Heart left ventricle (tissue), 13 donors: ENCODE data around the gene MACC1.

Source experiments
- POLR2A ChIP-seq, 2 donors: fragments of 450-650 bp; IDR thresholded peaks; one replicate each; pipeline ENCODE4 v1.6.1; 2017; ENCODE audit warnings: antibody characterized with exemption in 2 of 2, mild to moderate bottlenecking in 2 of 2, moderate library complexity in 2 of 2
- TF ChIP-seq, protein P1 (sequence below), 12 donors: fragments of 200-600 bp; sonication (generic) in 4 of 12; IDR thresholded peaks; one replicate each; pipeline versions ENCODE4 v1.5.0 to v1.8.0; 2018 to 2022; ENCODE audit warnings: antibody characterized with exemption in 12 of 12, mild to moderate bottlenecking in 5 of 12
- donor health status: ischemic (EF 13 %, LVEDD 7.1; RV severe dilation, severe dysfunction).
- donor health status: DM: no; HTN: yes; CAD: no.
- donor health status: DM: no; HTN: no; CAD: no.
- donor health status: ischemic (EF 25% LVEDD 6.9; RV normal size, moderate dysfunction).
- donor health status: ischemic (EF 25% LVEDD 5.7; RV mildly dilated, moderate dysfunction).
- donor health status: ischemic (EF 35%, LVEDD 5.7; RV mildly dilated, moderate dysfunction).
- donor health status: nonischemic (EF 11% LVEDD 7.7; RV severe dilation, severe dysfunction).
- donor health status: DM: yes; HTN: yes; CAD: no.
- donor health status: PGD.
- donor health status: ischemic (EF 29% LVEDD 5.4; RV normal size, mild dysfunction).
- donor health status: nonischemic (EF 23%, LVEDD 6.1; RV moderate dilation, normal function).

- TF ChIP-seq, protein P1, sequence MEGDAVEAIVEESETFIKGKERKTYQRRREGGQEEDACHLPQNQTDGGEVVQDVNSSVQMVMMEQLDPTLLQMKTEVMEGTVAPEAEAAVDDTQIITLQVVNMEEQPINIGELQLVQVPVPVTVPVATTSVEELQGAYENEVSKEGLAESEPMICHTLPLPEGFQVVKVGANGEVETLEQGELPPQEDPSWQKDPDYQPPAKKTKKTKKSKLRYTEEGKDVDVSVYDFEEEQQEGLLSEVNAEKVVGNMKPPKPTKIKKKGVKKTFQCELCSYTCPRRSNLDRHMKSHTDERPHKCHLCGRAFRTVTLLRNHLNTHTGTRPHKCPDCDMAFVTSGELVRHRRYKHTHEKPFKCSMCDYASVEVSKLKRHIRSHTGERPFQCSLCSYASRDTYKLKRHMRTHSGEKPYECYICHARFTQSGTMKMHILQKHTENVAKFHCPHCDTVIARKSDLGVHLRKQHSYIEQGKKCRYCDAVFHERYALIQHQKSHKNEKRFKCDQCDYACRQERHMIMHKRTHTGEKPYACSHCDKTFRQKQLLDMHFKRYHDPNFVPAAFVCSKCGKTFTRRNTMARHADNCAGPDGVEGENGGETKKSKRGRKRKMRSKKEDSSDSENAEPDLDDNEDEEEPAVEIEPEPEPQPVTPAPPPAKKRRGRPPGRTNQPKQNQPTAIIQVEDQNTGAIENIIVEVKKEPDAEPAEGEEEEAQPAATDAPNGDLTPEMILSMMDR (IDR thresholded peaks at IDR 0.05) = no peak
- no peak for TF ChIP-seq POLR2A (IDR thresholded peaks at IDR 0.05)
Measured at GRCh38 chr7:20237464-20238193, 20.4 kb upstream of the MACC1 start.
